ENCODE data around the gene POFUT1. TPM values are rescaled to one million over a fixed set of nuclear protein-coding genes. Genes with fewer than 3 reads are reported as not detected.
"Not testable (repeated sequence)": the region's sequence is repeated elsewhere in the genome, so short reads cannot be mapped to it uniquely, and the experiment has no call there.

Gene POFUT1
- polyA plus RNA-seq, 4 donors = 44.3 to 50.1 (median 44.7) TPM

DNA sequence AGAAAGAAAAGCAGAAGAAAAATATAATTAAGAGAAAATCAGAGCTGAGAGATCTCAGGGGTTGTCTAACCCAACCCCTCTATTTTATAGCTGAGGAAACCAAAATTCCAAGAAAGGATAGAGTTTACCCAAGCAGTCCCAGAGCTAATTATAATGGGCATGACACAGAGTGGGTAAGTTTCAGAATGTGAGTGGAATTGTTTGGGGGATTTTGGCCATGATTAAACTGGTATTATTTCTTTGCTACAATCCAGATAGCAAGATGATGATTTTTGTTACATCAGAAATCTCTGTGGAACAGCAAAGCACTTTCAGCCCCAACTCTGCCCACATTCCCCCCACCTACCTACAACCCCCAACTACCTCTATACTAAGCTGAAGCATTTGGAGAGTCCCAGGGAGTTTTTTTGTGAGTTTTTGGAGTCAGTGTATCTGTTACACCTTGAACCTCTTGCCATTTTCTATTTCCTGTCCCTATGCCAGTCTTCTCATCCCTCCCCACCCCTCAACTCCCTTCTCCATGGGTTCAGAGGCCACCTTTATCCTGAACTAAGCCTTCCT lies 24.7 kb downstream of the POFUT1 start:
- DNase-seq (ENCODE audit: low read depth in 4 of 4, low spot score in 2 of 4) = no peak

- DNase-seq (ENCODE audit: low read depth in 4 of 4, low spot score in 2 of 4) = no peak
Measured at GRCh38 chr20:32233286-32233685, 25.6 kb downstream of the POFUT1 start.

DNA sequence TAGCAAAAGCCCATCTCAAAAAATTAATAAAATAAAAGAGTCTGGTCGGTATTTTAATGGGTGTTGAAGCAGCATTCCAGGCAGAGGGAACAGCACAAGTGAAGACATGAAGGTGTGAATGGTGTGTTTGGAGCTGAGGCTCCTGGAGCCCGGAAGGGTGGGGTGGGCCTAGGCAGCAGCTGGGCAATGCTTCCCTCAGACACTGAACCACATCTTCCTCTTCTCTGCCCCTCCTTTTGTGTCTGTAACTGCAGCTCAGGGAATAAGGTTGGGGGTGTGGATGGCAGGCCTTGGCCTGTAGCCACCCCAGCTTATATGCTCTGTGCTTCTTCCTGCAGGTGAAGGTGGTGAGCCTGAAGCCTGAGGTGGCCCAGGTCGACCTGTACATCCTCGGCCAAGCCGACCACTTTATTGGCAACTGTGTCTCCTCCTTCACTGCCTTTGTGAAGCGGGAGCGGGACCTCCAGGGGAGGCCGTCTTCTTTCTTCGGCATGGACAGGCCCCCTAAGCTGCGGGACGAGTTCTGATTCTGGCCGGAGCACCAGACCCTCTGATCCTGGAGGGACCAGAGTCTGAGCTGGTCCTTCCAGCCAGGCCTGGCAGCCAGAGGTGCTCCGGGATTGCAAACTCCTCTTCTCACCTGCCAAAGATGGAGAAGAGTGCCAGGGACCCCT lies 26.6 kb downstream of the POFUT1 start:
- no peak for DNase-seq (ENCODE audit: low read depth in 4 of 4, low spot score in 2 of 4)

DNA sequence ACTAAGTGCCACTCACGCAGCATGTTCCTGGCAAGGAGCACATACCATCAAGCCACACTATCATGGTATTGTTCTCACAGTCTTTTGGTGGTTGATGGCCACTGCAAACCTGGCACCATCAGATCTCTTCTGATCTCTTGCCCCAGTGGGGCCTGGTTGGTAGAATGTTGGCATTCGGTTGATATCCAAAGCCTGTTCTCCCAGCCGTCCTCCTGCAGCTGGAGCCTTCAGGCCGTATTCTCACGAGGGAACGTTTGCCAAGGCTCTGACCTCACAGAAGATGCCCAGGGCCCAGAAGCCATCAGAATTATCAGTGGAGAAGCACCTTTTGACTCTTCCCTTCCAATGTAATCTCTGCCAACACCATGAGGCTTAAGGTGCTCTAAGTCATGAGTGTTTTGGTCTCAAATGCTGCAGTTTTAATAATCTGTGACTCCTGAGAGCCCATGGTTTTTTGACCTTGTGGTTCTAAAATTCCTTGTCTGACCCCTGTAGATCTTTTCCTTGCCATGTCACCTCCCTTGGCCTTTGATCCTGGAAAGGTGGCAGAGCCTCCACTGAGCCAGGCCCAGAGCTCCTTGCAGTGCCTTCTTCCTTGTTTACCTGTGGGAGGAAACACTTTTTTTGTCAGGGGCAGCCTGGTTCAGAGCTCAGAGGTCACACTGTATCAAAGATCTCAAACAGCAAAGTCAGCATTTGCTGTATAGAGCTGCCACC lies 27.8 kb downstream of the POFUT1 start:
- DNase-seq (ENCODE audit: low read depth in 4 of 4, low spot score in 2 of 4) = no peak

GRCh38 chr20:32236048-32236533 lies 28.4 kb downstream of the POFUT1 start:
- no peak for DNase-seq (ENCODE audit: low read depth in 4 of 4, low spot score in 2 of 4)

DNA sequence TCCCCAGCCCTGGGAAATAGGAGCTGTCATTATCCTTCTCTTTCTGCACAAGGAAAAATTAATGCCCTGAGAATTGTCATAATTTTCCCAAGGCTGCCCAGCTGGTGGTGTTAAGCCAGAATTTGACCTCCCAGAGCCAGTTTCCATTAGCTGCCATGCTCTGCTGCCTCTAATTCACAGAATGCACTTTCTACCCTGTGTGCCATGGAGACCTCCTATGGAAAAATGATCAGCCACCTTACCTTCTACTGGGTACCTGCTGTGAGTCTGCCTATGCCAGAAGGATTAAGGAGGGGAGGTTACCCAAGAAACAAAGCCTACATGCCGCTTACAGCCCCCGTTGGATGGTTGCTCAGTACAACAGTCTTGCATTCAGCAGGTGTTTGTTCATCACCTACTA lies 29.1 kb downstream of the POFUT1 start:
- no peak for DNase-seq (ENCODE audit: low read depth in 4 of 4, low spot score in 2 of 4)

GRCh38 chr20:32237419-32237818 lies 29.7 kb downstream of the POFUT1 start:
- DNase-seq (ENCODE audit: low read depth in 4 of 4, low spot score in 2 of 4) = no peak

GRCh38 chr20:32238483-32239425 lies 31.1 kb downstream of the POFUT1 start:
- no peak for DNase-seq (ENCODE audit: low read depth in 4 of 4, low spot score in 2 of 4)

- no peak for DNase-seq (ENCODE audit: low read depth in 4 of 4, low spot score in 2 of 4)
Measured at GRCh38 chr20:32240205-32240604, 32.5 kb downstream of the POFUT1 start.

- DNase-seq (ENCODE audit: low read depth in 4 of 4, low spot score in 2 of 4) = no peak
Measured at GRCh38 chr20:32241807-32242206, 34.1 kb downstream of the POFUT1 start.

DNA sequence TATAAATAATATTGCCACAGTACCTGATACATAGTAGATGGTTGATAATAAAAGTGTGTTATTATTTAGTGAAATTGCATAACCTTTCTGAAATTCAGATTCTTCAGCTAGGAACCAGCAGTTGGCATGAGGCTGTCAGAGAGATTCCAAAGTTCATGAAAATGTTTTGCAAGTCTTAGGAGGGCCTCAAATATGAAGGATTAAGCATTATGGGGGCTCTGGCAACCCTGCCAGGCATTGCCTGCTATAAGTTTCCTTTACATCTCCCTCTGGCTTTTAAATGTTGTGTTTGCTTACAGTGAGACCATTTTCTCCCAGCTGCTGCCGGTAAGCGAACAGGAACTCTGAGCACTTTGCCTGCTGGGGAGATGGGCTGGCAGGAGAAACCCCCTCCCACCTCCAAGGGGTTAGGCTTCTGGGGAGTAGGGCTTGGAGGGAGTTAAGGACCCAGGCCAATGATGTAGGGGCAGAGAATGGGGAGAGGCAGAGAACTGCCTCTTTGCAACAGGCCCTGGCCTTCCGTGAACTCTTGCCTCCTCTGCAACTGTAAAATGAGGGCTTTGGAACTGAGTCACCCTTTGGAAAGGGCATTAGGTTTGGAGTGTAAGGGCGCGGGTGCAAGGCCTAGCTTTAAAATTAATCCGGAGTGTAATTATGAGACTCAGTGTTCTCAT lies 36.6 kb downstream of the POFUT1 start:
- DNase-seq (ENCODE audit: low read depth in 4 of 4, low spot score in 2 of 4) = no peak

- no peak for DNase-seq (ENCODE audit: low read depth in 4 of 4, low spot score in 2 of 4)
Measured at GRCh38 chr20:32244959-32245358, 37.3 kb downstream of the POFUT1 start.

DNA sequence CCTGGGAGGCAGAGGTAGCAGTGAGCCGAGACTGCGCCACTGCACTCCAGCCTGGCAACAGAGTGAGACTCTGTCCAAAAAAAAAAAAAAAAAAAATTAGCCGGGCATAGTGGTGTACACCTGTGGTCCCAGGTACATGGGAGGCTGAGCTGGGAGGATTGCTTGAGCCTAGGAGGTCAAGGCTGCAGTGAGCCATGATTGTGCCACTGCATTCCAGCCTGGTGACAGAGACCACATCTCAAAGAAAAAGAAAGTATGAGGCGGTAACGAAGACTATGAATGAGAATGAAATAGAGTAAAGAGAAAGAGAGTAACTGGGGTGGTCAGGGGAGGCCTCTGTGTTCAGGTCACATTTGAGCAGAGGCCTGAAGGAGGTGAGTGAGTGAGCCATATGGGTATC lies 38.5 kb downstream of the POFUT1 start:
- DNase-seq (ENCODE audit: low read depth in 4 of 4, low spot score in 2 of 4) = not testable (repeated sequence)

- DNase-seq (ENCODE audit: low read depth in 4 of 4, low spot score in 2 of 4) = no peak
Measured at GRCh38 chr20:32248043-32248442, 40.4 kb downstream of the POFUT1 start.

- DNase-seq (ENCODE audit: low read depth in 4 of 4, low spot score in 2 of 4) = no peak
Measured at GRCh38 chr20:32249030-32249738, 41.5 kb downstream of the POFUT1 start.

DNA sequence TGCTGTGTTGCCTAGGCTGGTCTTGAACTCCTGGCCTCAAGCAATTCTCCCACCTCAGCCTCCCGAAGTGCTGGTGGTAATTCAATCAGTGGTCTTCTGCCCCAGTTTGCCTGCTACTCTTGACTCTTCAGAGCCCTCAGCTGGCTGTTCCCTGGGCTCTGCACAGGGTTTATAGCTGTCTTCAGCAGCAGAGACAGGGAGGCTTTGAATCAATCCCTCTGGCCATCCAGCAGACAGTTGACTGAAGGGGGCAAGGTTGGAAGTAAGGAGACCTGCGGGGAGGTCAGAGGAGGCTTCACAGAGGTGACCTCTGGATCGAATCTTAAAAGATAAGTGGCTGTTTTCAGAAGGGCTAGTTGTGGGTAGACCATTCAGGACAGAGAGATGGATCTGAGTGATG lies 43.8 kb downstream of the POFUT1 start:
- DNase-seq (ENCODE audit: low read depth in 4 of 4, low spot score in 2 of 4) = no peak

GRCh38 chr20:32252189-32252588 lies 44.5 kb downstream of the POFUT1 start:
- no peak for DNase-seq (ENCODE audit: low read depth in 4 of 4, low spot score in 2 of 4)

DNA sequence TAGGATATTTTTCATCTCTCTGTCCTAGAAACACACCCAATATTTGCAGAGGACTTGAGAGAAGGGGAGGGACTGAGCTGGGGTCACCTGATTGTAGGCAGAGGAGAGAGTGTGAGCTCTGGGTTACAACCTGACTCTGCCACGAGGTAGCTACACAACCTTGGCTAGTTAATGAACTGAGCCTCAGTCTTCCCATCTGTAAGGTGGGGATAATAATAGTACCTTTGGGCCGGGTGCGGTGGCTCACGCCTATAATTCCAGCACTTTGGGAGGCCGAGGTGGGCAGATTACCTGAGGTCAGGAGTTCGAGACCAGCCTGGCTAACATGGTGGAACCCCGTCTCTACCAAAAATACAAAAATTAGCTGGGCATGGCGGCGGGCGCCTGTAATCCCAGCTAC lies 53.3 kb downstream of the POFUT1 start:
- DNase-seq (ENCODE audit: low read depth in 4 of 4, low spot score in 2 of 4) = not testable (repeated sequence)

DNA sequence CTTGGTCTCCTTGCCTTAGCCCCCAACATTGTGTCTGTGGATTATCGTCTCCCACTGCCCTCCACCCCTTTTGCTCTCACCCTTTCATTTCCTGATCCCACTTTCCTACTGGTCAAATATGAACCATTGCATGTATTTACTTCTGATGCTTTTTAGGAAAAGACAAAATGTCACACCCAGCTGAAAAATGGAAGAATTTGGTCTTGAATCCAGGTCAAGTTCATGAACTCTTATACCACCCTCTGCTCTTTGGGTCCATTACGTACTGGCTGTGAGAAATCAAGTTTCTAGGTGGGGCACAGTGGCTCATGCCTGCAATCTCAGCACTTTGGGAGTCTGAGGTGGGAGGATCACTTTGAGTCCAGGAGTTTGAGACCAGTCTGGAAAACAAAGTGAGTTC lies 54.0 kb downstream of the POFUT1 start:
- no peak for DNase-seq (ENCODE audit: low read depth in 4 of 4, low spot score in 2 of 4)

Data from left renal cortex interstitium (tissue), 4 donors.